HCT116 (cell line): ENCODE measurements around the gene CCL20. TPM values are rescaled to one million over a fixed set of nuclear protein-coding genes. Genes with fewer than 3 reads are reported as not detected.

ENCODE experiments used
- ATAC-seq: fragments of 200-7000 bp; cut with Tn5 transposase; 2 replicates; pipeline ENCODE4 v1.9.1; 2020; ENCODE audit warnings: mild to moderate bottlenecking, moderate library complexity
- BruUV-seq: library from RNA; stranded (reverse); fragments of 400-500 nt; replicated peaks from 2 replicates; lab custom pipeline; 2021; lab: Mats Ljungman, UMichigan
- CTCF ChIA-PET: fragments of 300-600 bp; sonication (Branson Sonifier 250); formaldehyde crosslinking; loops from one replicate; lab custom pipeline; 2021; ENCODE audit warnings: antibody characterized with exemption; lab: Charles Lee
- POLR2A ChIA-PET: fragments of 300-600, 350-600 bp; sonication (Branson Sonifier 250); formaldehyde crosslinking; loops from one replicate; lab custom pipeline; 2021; ENCODE audit warnings: antibody characterized with exemption; lab: Charles Lee
- RAD21 ChIA-PET, 2 experiments: fragments of 300-600 bp; sonication (Branson Sonifier 250); formaldehyde crosslinking; loops; one replicate each; lab custom pipeline; 2023; ENCODE audit warnings: low total read pairs in 2 of 2; ENCODE audit not compliant: uncharacterized antibody in 2 of 2, unreplicated experiment in 2 of 2, low non-redundant PET in 1 of 2; lab: Charles Lee
- DNase-seq: peaks from one replicate; pipeline ENCODE4 v3.0.0-alpha.2; 2010; ENCODE audit warnings: low read depth, low spot score
- H2AFZ ChIP-seq: fragments of 200-600 bp; shearing (Covaris generic), sonication (generic); 2 replicates; pipeline ENCODE4 v1.6.1; 2017; ENCODE audit warnings: low read depth, mixed run types, mixed read lengths, antibody characterized with exemption, low read length; ENCODE audit not compliant: poor library complexity, severe bottlenecking
- H3K27ac ChIP-seq: 2 replicates; pipeline ENCODE4 v1.5.1; 2012; ENCODE audit warnings: low read depth, low read length
- H3K27me3 ChIP-seq: fragments of 200-600 bp; sonication (generic); 2 replicates; pipeline ENCODE4 v1.6.1; 2016; ENCODE audit warnings: mixed run types, low read length, mixed read lengths; ENCODE audit not compliant: insufficient read depth
- H3K36me3 ChIP-seq, 2 experiments: fragments of 200-500 bp in 1 of 2; fragments of 200-600 bp in 1 of 2; sonication (Bioruptor generic) in 1 of 2; sonication (generic) in 1 of 2; 2 replicates each; pipeline versions ENCODE4 v1.5.1 to v1.6.1; 2014 to 2016; ENCODE audit warnings: low read length in 2 of 2, inconsistent platforms in 1 of 2, mixed read lengths in 1 of 2, mixed run types in 1 of 2; ENCODE audit not compliant: insufficient read depth in 2 of 2, control insufficient read depth in 1 of 2
- H3K4me1 ChIP-seq, 2 experiments: fragments of 200-600 bp in 1 of 2; sonication (generic) in 1 of 2; 2 replicates each; pipeline versions ENCODE4 v1.5.1 to v1.6.1; 2012 to 2017; ENCODE audit warnings: low read length in 2 of 2, inconsistent platforms in 1 of 2, mild to moderate bottlenecking in 1 of 2, mixed read lengths in 1 of 2, mixed run types in 1 of 2, moderate library complexity in 1 of 2; ENCODE audit not compliant: insufficient read depth in 2 of 2, control insufficient read depth in 1 of 2
- H3K4me2 ChIP-seq: fragments of 200-600 bp; sonication (generic); 2 replicates; pipeline ENCODE4 v1.6.1; 2017; ENCODE audit warnings: mixed run types, low read length, mixed read lengths
- H3K4me3 ChIP-seq, 2 experiments: fragments of 200-600 bp in 1 of 2; sonication (generic) in 1 of 2; replicated peaks in 1 of 2; 2 replicates each; pipeline ENCODE4 v1.5.1; 2011 to 2016; ENCODE audit warnings: low read length in 2 of 2, control low read depth in 1 of 2, low read depth in 1 of 2, mild to moderate bottlenecking in 1 of 2, mixed read lengths in 1 of 2, mixed run types in 1 of 2
- H3K79me2 ChIP-seq: fragments of 200-600 bp; sonication (generic); 2 replicates; pipeline ENCODE4 v1.6.1; 2017; ENCODE audit warnings: mild to moderate bottlenecking, mixed run types, low read length, moderate library complexity, mixed read lengths; ENCODE audit not compliant: insufficient read depth
- H3K9ac ChIP-seq: fragments of 200-600 bp; sonication (generic); 2 replicates; pipeline ENCODE4 v1.6.1; 2016; ENCODE audit warnings: low read length, mixed read lengths
- H3K9me2 ChIP-seq: fragments of 200-600 bp; sonication (generic), shearing (Covaris generic); 2 replicates; pipeline ENCODE4 v1.6.1; 2017; ENCODE audit warnings: mixed run types, mild to moderate bottlenecking, moderate library complexity; ENCODE audit not compliant: insufficient read depth
- H3K9me3 ChIP-seq, 2 experiments: fragments of 200-500 bp in 1 of 2; fragments of 200-600 bp in 1 of 2; sonication (Bioruptor generic) in 1 of 2; sonication (generic) in 1 of 2; 2 replicates each; pipeline ENCODE4 v1.6.1; 2014 to 2017; ENCODE audit warnings: low read length in 2 of 2, mixed read lengths in 2 of 2, inconsistent platforms in 1 of 2, low read depth in 1 of 2, mild to moderate bottlenecking in 1 of 2, mixed run types in 1 of 2, moderate library complexity in 1 of 2; ENCODE audit not compliant: control insufficient read depth in 1 of 2, insufficient read depth in 1 of 2
- H4K20me1 ChIP-seq: fragments of 200-600 bp; sonication (generic), shearing (Covaris generic); 2 replicates; pipeline ENCODE4 v1.6.1; 2017; ENCODE audit warnings: mixed run types, mild to moderate bottlenecking, moderate library complexity; ENCODE audit not compliant: insufficient read depth
- ATF3 ChIP-seq: IDR thresholded peaks from 2 replicates; pipeline ENCODE4 v1.6.1; 2012
- EZH2 ChIP-seq: fragments of 200-600 bp; sonication (generic); IDR thresholded peaks from 2 replicates; pipeline ENCODE4 v1.6.1; 2017; ENCODE audit warnings: antibody characterized with exemption, mixed run types
- EZH2phosphoT487 ChIP-seq: fragments of 200-600 bp; IDR thresholded peaks from 2 replicates; pipeline ENCODE4 v1.6.1; 2018; ENCODE audit warnings: antibody characterized with exemption, borderline replicate concordance
- JUND ChIP-seq: IDR thresholded peaks from 2 replicates; pipeline ENCODE4 v1.6.1; 2012
- POLR2A ChIP-seq: IDR thresholded peaks from 2 replicates; pipeline ENCODE4 v1.7.0; 2011; ENCODE audit warnings: borderline replicate concordance; ENCODE audit not compliant: insufficient read depth, insufficient read length; ENCODE audit errors: extremely low read depth
- POLR2AphosphoS5 ChIP-seq: IDR thresholded peaks from 2 replicates; pipeline ENCODE4 v1.6.1; 2011; ENCODE audit warnings: mild to moderate bottlenecking, low read depth, low read length, moderate library complexity
- RAD21 ChIP-seq: IDR thresholded peaks from 2 replicates; pipeline ENCODE4 v1.6.1; 2012; ENCODE audit warnings: low read depth, mild to moderate bottlenecking
- REST ChIP-seq: IDR thresholded peaks from 2 replicates; pipeline ENCODE4 v1.6.1; 2012; ENCODE audit warnings: low read depth
- SIN3A ChIP-seq: IDR thresholded peaks from 2 replicates; pipeline ENCODE4 v1.6.1; 2012; ENCODE audit warnings: low read depth
- SRF ChIP-seq: IDR thresholded peaks from 2 replicates; pipeline ENCODE4 v1.6.1; 2012; ENCODE audit warnings: low read depth
- TCF7L2 ChIP-seq: IDR thresholded peaks from 2 replicates; pipeline ENCODE4 v1.7.0; 2011; ENCODE audit warnings: borderline replicate concordance, inconsistent platforms; ENCODE audit not compliant: insufficient read depth, insufficient read length; ENCODE audit errors: extremely low read depth
- ZFX ChIP-seq: fragments of 450-650 bp; IDR thresholded peaks from 2 replicates; pipeline ENCODE4 v1.6.1; 2017
- intact Hi-C: fragments of 100-400 bp; cut with micrococcal nuclease; formaldehyde crosslinking; loops from 2 replicates; pipeline ENCODE4 v1.10.0; 2022
- total RNA-seq: library from RNA; stranded (reverse); gene quantifications from one replicate; pipeline ENCODE4 v1.2.1, GENCODE V29; 2021; ENCODE audit not compliant: unreplicated experiment
- TF ChIP-seq, protein P1 (sequence below): IDR thresholded peaks from 2 replicates; pipeline ENCODE4 v1.6.1; 2011; ENCODE audit warnings: mild to moderate bottlenecking, low read length, moderate library complexity; ENCODE audit not compliant: insufficient replicate concordance; ENCODE audit errors: extremely low read depth

The CCL20 gene
- total RNA-seq, 1 experiment from 2014 or later, result 0.30 TPM

GRCh38 chr2:227853765-227854271, 40.2 kb downstream of the CCL20 start:
- Histone ChIP-seq H3K4me2 (no peak overlapping the region), H3K9me2 (no peaks in the 10 kb centered on the region), H3K9ac (no peak overlapping the region), H2AFZ (no peak overlapping the region), H3K27me3 (no peaks in the 10 kb centered on the region), H3K36me3 (no peaks in the 10 kb centered on the region), H3K4me1 (peaks cover 3 to 25% of the 10 kb centered on the region in 2 experiments; a peak in 3 of 4 replicates), H3K4me3 (no peak overlapping the region), H3K9me3 (no peaks in the 10 kb centered on the region), H3K79me2 (no peaks in the 10 kb centered on the region), H3K27ac (no peak overlapping the region), H4K20me1 (no peaks in the 10 kb centered on the region)
- ATAC-seq (no peak), DNase-seq (no peak)
- intact Hi-C loops, result no loop called here
- ChIA-PET RAD21 (no interaction called here), POLR2A (interaction anchor here (2.1 kb wide), 1 partner anchor 9 kb away, joined by 8 read pairs; no protein-coding TSS in a partner anchor), CTCF (interaction anchor here (1.1 kb wide), 1 partner anchor 9 kb away, joined by 16 read pairs; no protein-coding TSS in a partner anchor)
- no TSS peak for BruUV-seq
- TF ChIP-seq JUND (no peak), TCF7L2 (no peak), ATF3 (no peak), EZH2phosphoT487 (no peak), POLR2AphosphoS5 (no peak), ZFX (no peak), RAD21 (no peak), SRF (no peak), EZH2 (no peak), POLR2A (no peak), REST (no peak), SIN3A (no peak)
- TF ChIP-seq, protein P1, sequence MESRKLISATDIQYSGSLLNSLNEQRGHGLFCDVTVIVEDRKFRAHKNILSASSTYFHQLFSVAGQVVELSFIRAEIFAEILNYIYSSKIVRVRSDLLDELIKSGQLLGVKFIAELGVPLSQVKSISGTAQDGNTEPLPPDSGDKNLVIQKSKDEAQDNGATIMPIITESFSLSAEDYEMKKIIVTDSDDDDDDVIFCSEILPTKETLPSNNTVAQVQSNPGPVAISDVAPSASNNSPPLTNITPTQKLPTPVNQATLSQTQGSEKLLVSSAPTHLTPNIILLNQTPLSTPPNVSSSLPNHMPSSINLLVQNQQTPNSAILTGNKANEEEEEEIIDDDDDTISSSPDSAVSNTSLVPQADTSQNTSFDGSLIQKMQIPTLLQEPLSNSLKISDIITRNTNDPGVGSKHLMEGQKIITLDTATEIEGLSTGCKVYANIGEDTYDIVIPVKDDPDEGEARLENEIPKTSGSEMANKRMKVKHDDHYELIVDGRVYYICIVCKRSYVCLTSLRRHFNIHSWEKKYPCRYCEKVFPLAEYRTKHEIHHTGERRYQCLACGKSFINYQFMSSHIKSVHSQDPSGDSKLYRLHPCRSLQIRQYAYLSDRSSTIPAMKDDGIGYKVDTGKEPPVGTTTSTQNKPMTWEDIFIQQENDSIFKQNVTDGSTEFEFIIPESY, result no peak
